Glutamatergic neuron (in vitro differentiated cells): ENCODE measurements around the gene CD59. TPM values are rescaled to one million over a fixed set of nuclear protein-coding genes. Genes with fewer than 3 reads are reported as not detected.
A peak's percentile ranks its signal among the peaks of the same experiment; 100 is the strongest.

ENCODE experiments used
- DNase-seq: peaks from one replicate; pipeline ENCODE4 v3.0.0; 2022
- H3K27ac Mint-ChIP-seq: one replicate; pipeline ENCODE4 v1.8.0; 2020; ENCODE audit warnings: mild to moderate bottlenecking, mixed read lengths, inconsistent platforms; ENCODE audit not compliant: unreplicated experiment
- H3K27me3 Mint-ChIP-seq: one replicate; pipeline ENCODE4 v1.8.0; 2020; ENCODE audit warnings: mild to moderate bottlenecking, moderate library complexity, mixed read lengths, inconsistent platforms; ENCODE audit not compliant: unreplicated experiment
- H3K36me3 Mint-ChIP-seq: one replicate; pipeline ENCODE4 v1.8.0; 2020; ENCODE audit warnings: mild to moderate bottlenecking, mixed read lengths, inconsistent platforms; ENCODE audit not compliant: unreplicated experiment
- H3K4me1 Mint-ChIP-seq: one replicate; pipeline ENCODE4 v1.8.0; 2020; ENCODE audit warnings: mild to moderate bottlenecking, low read depth, mixed read lengths, inconsistent platforms; ENCODE audit not compliant: unreplicated experiment
- H3K4me3 Mint-ChIP-seq: one replicate; pipeline ENCODE4 v1.8.0; 2020; ENCODE audit warnings: mild to moderate bottlenecking, mixed read lengths, inconsistent platforms; ENCODE audit not compliant: unreplicated experiment
- H3K9me3 Mint-ChIP-seq: one replicate; pipeline ENCODE4 v1.8.0; 2020; ENCODE audit warnings: mild to moderate bottlenecking, moderate library complexity, mixed read lengths, inconsistent platforms; ENCODE audit not compliant: unreplicated experiment
- CTCF ChIP-seq: fragments of 200-600 bp; sonication (generic); IDR thresholded peaks from one replicate; pipeline ENCODE4 v1.5.0; 2021; ENCODE audit not compliant: partially characterized antibody, unreplicated experiment
- long read RNA-seq: library from polyadenylated mRNA; unstranded; transcript quantifications from one replicate; pipeline ENCODE4 v2.0.0, GENCODE V29; 2020; ENCODE audit not compliant: unreplicated experiment
- total RNA-seq: library from RNA; stranded (reverse); fragmentation: NEBNext Ultra II Directional; extraction: Animal tissue kit (Norgen Biotek cat#: 25700); gene quantifications from one replicate; pipeline ENCODE4 v1.2.1, GENCODE V29; 2021; ENCODE audit not compliant: unreplicated experiment

Gene CD59, protein sequence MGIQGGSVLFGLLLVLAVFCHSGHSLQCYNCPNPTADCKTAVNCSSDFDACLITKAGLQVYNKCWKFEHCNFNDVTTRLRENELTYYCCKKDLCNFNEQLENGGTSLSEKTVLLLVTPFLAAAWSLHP
- total RNA-seq = 105 TPM
- long read RNA-seq, full-length matches to known transcripts = 80 of 90 reads
- long read RNA-seq, partial matches to known transcripts = 3 of 90 reads
- long read RNA-seq, other reads (novel, unspliced or antisense) = 7 of 90 reads

DNA sequence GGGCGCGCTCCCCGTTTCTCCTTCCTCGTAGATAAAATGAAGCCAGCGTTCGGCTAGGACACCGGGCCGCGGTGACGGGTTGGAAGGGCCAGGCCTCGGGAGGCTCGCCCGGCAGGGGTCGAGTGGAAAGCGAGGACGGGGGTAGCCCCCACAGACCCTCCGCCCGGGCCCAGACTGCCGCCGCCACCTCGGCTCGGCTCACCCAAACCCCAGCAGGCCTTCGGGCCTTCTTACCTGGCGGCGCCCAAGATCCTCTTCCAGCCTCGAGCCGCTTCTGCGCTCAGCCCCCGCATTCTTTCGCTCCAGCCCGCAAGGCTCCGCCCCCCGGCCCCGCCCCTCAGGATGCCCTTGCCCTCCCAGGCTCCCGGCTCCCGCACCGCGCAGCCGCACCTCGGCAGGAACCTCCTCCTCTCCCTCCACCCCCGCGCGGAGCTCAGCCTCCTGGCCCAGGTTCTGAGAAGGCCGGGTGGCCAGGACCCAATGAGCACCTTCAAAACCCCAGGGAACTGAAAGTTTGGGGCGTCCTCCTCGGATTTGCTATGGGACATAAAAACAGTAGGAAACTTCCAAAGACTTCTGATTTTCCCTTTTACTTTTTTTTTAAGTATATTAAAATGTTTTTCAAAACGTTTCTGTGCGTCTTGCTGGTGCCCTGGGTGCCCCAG, at the start of gene CD59:
CD59 (minus strand) TSS at position 276 of the 665 bp plus-strand sequence. CDS start 13,978 bp downstream, outside the sequence.
- Mint-ChIP-seq H3K4me1 (peaks cover 14% of the 10 kb centered on the region), H3K27ac (no peak within 1 kb of the TSS), H3K9me3 (no peaks in the 10 kb centered on the region), H3K4me3 (peak within 1 kb of the TSS; percentile 90), H3K27me3 (no peaks in the 10 kb centered on the region), H3K36me3 (no peaks in the 10 kb centered on the region)
- TF ChIP-seq CTCF = no peak
- DNase-seq = peak; percentile 95

DNA sequence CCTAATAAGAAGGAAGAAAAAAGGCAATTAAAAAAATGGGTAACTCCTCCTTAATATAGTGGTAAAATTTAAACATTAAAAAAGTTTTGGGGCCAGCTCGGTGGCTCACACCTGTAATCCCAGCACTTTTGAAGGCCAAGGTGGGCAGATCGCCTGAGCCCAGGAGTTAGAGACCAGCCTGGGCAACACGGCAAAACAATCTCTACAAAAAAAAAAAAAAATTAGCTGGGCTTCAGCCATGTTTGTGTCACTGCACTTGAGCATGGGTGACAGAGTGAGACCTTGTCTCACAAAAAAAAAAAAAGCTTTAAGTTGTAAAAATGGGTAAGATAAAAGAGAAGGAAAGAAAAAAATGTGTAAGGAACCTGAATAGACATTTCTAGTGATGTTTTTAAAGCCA, 49.4 kb upstream of the CD59 start:
- H3K36me3 Mint-ChIP-seq = no peaks in the 10 kb centered on the region
- H3K27me3 Mint-ChIP-seq = no peaks in the 10 kb centered on the region
- H3K4me3 Mint-ChIP-seq = no peak overlapping the region
- H3K9me3 Mint-ChIP-seq = no peaks in the 10 kb centered on the region
- no peak overlapping the region for H3K27ac Mint-ChIP-seq
- DNase-seq = no peak
- H3K4me1 Mint-ChIP-seq = no peaks in the 10 kb centered on the region
- no peak for TF ChIP-seq CTCF

DNA sequence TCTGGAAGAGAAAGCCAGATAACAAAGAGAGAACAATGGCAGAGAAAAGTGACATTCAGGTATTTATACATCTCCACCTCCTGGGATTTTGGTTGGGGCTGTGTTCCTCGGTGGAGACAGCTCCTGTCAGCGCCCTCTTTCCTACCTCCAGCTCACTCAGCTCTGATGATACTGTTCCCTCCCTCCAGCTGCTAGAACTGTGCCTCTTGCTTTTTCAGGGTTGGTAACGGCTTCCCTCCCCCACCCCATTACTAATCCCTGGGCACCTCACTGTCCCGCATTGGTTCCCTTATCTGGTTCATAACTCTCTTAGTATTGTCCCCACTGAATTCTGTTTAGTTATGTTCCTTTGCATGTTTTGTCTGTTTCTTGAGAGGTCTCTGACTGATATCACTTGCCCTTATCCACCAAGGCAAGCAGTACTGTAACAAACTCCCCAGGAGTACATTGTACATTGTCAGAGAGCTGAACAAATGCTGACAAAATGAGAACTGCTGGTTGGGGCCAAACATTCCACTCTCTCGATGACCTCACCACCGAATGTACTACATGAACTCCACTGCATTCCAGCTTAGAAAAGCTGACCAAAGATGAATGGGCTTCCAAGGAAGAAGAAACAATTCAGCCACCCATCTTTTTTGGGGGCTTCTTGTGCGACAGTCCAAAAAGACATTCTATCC, 43.8 kb upstream of the CD59 start:
- DNase-seq = no peak
- Mint-ChIP-seq H3K27ac (no peak overlapping the region), H3K4me1 (peaks cover 8% of the 10 kb centered on the region), H3K27me3 (peaks cover 1% of the 10 kb centered on the region), H3K9me3 (no peaks in the 10 kb centered on the region), H3K36me3 (no peaks in the 10 kb centered on the region), H3K4me3 (no peak overlapping the region)
- no peak for TF ChIP-seq CTCF

DNA sequence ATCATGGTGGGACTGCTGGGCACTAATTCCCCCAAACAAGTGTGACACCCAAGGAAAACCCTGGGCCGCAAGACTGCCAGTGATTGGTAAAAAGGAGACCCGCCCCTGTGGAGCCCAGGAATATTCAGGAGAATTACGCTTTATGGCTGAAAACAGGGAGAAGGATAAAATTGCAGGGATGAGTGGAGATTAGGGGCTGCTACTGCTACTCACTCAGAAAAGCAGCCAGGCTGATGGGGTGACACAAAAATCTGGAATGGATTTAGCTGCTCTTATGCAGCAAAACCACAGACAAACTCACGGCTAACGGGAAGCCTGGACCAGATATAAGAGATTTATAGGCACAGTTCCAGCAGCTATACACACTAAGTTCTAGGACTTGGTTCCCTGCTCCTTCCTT, 42.5 kb upstream of the CD59 start:
- Mint-ChIP-seq H3K27me3 (peaks cover 5% of the 10 kb centered on the region), H3K9me3 (peaks cover 2% of the 10 kb centered on the region), H3K4me1 (peaks cover 8% of the 10 kb centered on the region), H3K36me3 (no peaks in the 10 kb centered on the region), H3K27ac (no peak overlapping the region), H3K4me3 (no peak overlapping the region)
- no peak for DNase-seq
- TF ChIP-seq CTCF = no peak

DNA sequence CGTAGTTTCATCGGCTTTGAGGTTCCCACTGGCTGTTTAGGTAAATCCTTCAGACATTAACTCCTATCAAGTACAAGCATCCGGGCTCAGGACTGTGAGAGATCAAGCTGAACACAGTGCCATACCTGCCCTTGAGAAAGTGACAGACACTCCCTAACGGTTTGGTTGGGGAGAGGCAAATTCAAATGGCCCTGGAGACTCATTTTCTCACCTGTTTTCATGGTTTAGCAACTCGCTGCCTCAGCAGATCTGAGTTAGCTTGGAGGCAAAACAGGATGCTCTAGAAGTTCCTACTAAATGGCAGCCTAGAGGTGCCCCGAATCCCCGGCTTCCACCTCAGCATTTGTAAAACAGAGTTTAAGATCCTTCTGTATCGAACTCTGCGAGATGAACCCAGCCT, 41.7 kb upstream of the CD59 start:
- H3K27ac Mint-ChIP-seq = no peak overlapping the region

More for the DNA sequence above, 41.7 kb upstream of the CD59 start:
- H3K4me1 Mint-ChIP-seq = peaks cover 8% of the 10 kb centered on the region
- no peak overlapping the region for H3K4me3 Mint-ChIP-seq
- H3K9me3 Mint-ChIP-seq = peaks cover 2% of the 10 kb centered on the region
- TF ChIP-seq CTCF = no peak
- peaks cover 5% of the 10 kb centered on the region for H3K27me3 Mint-ChIP-seq
- no peaks in the 10 kb centered on the region for H3K36me3 Mint-ChIP-seq
- DNase-seq = no peak
